Cerebellar nuclear complex (tissue), 1 donor: ENCODE data around the gene CCDC88C.
"Not testable (repeated sequence)": the region's sequence is repeated elsewhere in the genome, so short reads cannot be mapped to it uniquely, and the experiment has no call there.

ENCODE experiments used
- DNase-seq, 2 experiments: peaks; one replicate each; lab custom pipeline; 2025; lab: John Stamatoyannopoulos, UW

CCDC88C gene

DNA sequence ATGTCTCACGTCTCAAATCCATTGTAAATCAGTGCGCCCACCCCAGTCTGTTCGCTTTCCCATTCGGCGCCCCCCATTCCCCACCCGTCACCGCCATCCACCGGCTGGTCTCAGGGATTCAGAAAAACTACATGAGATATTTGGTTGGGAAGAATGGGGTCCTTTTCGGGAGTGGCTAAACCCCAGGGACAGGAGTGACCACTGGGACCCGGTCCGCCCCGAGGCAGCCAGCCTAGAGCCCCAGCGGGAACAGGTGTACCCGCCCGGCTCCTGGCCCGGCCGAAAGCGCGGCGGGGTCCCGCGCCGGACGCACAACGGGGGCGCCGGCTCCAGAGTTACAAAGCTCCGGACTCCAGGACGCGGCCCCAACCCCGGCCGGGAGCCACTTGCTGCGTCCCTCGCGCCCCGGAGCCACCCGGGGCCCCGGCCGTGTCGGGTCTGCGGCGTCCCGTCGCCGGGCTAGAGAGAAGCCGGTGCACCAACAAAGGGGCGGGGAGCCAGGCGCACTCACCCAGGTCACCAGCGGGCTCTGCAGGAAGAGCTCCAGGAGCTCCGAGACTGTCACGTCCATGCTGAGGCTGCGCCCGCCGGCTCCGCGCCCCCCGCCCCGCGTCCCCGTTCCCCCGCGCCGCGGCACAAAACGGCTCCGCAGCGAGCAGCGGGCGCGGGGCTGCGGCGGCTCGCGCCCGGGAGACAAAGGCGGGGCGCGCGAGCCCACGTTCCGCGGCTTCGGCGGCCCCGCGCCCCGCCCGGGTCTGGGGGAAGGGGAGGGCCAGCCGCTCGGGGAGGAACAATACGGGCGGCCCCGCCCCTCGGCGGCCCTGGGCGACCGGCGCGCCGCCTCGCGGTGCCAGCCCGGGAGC lies at the start of gene CCDC88C:
Gene CCDC88C (minus strand): TSS at position 701 of the 863 bp plus-strand sequence. CDS start 130 bp downstream, at position 571.
- DNase-seq, result no peak

DNA sequence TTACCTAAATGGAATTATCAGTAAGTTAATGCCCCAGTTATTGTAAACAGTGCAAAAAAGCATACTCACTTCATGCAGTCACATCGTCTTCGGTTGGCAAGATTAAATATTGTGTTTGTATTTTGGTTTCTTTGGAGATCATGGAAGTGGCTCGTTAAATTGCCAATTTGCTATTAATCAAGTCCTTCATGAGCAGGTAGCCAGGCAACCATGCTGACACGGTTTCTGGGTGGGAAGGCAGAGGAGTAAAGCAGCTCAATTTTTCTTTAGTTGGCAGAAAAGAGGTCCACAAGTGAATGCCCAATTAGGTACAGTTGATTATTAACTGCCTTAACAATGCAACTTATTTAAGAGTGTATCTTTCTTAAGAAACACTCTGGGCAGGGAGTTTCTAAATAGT lies 48.6 kb upstream of the CCDC88C start:
- DNase-seq, result no peak

GRCh38 chr14:91464615-91465205 lies 47.1 kb upstream of the CCDC88C start:
- no peak for DNase-seq

- DNase-seq, result no peak
Observed at GRCh38 chr14:91458612-91459011, 41.0 kb upstream of the CCDC88C start.

GRCh38 chr14:91456283-91456682 lies 38.7 kb upstream of the CCDC88C start:
- DNase-seq, result no peak

- no peak for DNase-seq
Observed at GRCh38 chr14:91454580-91454979, 37.0 kb upstream of the CCDC88C start.

DNA sequence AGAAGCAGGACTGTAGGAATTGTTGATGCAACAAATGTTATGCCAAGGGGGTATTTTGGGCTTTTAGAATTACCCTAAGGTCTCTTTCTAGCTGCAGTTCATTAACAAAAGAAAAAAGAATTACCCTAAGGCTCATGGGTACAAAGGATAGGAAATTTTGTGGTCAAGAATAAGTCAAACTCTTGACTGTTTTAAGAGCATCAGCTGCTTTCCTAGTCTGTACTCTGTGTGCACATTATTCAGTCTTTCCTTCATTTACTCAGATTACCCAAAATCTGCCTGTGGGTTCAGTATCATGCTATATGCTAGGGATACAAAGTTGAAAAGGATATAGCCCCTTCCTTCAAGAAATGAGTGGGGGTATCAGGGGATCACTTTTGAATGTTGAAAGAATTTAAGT lies 36.5 kb upstream of the CCDC88C start:
- DNase-seq, result no peak

DNA sequence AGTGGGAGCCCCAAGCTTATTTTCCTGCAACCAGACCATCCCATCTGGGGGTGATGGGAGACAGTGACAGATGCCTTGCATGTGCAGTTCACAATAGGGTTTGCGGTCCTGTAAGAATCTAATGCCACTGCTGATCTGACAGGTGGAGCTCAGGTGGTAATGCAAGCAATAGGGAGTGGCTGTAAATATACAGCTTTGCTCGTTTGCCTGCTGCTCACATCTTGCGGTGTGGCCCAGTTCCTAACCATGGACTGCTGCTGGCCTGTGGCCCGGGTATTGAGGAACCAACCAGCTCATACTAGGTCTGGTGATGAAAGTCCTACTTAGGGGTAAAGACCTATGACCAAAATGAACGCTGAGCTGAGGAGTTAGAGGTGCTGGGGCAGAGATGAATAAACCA lies 36.1 kb upstream of the CCDC88C start:
- no peak for DNase-seq

GRCh38 chr14:91444335-91445020 lies 26.9 kb upstream of the CCDC88C start:
- no peak for DNase-seq

DNA sequence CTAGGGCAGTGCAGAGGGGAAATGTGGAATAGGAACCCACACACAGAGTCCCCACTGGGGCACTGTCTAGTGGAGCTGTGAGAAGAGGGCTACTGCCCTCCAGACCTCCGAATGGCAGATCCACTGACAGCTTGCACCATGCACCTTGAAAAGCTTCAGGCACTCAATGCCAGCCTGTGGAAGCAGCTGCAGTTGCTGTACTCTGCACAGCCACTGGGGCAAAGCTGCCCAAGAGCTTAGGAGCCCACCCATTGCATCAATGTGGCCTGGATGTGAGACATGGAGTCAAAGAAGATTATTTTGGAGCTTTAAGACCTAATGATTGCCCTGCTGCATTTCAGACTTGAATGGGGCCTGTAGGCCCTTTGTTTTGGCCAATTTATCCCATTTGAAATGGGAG lies 21.7 kb upstream of the CCDC88C start:
- DNase-seq, result no peak

DNA sequence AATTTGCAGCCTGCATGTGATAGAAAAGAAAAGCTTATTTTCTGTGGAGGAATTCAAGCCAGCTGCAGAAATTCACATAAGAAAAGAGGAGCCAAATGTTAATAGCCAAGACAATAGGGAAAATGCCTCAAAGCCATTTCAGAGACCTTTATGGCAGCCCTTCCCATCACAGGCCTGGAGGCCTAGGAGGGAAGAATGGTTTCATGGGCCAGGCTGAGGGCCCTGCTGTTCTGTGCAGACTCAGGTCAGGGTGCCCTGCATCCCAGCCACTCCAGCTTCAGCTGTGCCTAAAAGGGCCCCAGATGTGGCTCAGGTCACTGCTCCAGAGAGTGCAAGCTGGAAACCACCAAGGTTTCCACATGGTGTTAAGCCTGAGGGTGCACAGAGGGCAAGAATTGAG lies 21.2 kb upstream of the CCDC88C start:
- no peak for DNase-seq

DNA sequence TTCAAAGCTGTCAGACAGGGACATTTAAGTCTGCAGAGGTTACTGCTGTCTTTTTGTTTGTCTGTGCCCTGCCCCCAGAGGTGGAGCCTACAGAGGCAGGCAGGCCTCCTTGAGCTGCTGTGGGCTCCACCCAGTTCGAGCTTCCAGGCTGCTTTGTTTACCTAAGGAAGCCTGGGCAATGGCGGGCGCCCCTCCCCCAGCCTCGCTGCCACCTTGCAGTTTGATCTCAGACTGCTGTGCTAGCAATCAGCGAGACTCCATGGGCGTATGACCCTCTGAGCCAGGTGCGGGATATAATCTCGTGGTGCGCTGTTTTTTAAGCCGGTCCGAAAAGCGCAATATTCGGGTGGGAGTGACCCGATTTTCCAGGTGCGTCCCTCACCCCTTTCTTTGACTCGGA lies 18.6 kb upstream of the CCDC88C start:
- DNase-seq, result not testable (repeated sequence)

- DNase-seq, result no peak
Observed at GRCh38 chr14:91429385-91429784, 11.8 kb upstream of the CCDC88C start.

DNA sequence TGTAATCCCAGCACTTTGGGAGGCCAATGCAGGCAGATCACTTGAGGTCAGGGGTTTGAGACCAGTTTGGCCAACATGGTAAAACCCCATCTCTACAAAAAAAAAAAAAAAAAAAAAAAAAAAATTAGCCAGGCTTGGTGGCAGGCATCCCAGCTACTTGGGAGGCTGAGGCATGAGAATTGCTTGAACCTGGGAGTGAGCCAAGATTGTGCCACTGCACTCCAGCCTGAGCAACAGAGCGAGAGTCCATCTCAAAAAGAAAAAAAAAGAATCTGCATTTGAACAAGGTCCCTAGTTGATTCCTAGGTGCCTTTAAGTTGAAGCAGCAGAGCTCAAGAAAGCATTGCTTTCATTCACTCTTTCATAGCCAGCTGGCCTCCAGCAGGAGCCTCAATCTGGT lies 11.3 kb upstream of the CCDC88C start:
- DNase-seq, result not testable (repeated sequence)

- DNase-seq, result not testable (repeated sequence)
Observed at GRCh38 chr14:91425531-91425944, 7.9 kb upstream of the CCDC88C start.

- DNase-seq, result no peak
Observed at GRCh38 chr14:91424813-91425530, 7.4 kb upstream of the CCDC88C start.

DNA sequence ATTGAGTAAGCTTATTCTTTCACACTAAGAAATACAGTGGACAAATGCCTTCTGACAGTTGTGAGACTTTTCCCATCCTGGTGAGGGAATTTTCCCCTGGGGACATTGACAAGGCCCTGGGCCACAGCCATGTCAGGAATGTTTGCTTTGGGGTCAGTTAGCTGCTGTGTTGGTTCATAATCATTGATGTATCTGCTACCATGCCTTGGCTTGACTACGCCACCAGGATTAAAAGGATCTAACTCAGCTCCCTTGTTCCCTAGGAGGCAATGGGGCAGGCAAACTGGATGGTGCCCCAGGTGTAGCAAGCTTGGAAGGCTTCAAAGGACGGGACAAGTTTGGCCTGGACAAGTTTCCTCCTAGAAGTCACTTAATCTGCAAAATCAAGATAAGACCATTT lies 3.1 kb upstream of the CCDC88C start:
- no peak for DNase-seq

DNA sequence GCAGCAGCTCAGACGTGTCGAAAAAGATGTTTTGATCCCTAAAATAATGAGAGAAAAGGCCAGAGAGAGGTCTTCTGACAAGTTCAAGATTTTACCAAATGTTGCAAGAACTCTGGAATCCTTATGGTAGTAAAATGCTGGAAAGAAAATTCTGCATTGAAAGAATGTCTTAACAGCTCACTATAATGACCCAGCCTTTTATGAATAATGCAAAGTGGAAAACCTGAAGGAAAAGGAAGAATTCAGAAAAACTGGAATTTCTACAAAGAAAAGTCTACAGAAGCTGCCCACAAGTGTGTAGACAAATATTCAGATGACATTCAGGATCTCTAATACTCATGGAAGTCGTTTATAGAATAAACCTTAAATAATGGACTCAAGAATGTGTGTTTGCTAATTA lies 1.8 kb upstream of the CCDC88C start:
- no peak for DNase-seq

DNA sequence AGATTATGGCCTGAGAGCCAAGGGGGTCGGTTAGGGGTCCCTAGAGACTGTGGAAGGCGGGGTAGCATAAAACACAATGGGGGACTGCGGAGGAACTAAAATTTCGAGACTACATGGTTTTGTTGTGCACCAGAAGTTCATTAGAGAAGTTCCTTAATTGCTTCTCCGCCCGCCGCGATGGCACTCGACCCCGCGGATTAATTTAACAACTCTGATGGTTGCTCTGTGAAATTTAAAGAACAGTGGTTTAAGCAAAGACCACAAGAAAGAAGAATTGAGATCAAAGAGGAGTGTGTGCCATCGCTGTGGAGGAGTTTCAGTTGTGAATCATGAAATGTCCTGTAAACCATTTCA lies 1.4 kb upstream of the CCDC88C start:
- no peak for DNase-seq

- no peak for DNase-seq
Observed at GRCh38 chr14:91418387-91419043, 895 bp upstream of the CCDC88C start.

DNA sequence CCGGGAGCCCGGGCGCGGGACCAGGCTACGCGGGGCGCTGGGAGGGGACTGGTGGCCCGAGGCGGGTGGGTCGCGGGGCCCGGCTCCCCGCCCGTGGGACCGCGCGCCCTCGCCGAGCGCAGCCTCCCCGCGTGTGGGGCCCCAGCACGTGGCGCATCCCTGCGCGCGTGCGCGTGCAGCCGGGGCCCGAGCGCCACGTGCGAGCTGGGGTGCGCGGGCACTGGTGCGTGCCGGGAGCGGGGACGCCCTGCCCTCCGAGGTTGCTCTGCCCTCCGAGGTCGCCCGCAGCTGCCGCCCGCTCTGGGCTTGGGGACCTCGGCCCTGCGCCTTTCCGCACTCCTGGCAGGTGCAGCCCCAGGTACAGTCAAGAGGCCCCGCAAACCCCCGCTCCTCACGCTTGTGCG lies 365 bp upstream of the CCDC88C start:
- no peak for DNase-seq

DNA sequence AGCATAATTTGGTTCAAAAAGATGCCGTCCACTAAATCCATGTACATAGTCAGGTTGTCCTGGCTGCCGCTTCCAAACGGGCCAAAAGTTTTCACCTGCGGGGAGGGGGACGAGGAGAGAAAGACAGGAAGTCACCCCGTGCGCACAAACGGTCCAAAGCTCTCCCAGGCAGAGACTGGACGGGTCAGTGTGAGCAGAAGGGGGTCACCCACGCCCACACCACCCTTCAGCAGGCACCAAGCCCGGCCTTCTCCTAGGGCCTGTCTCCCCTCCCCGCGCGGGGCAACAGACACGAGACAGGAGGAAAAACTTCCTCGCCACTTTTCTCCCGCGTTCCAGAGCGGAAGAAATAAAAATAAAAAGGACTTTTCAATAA lies 888 bp downstream of the CCDC88C start:
- DNase-seq, result no peak
